Pancreas (tissue), 10 donors: ENCODE data around the gene ALKBH8. TPM values are rescaled to one million over a fixed set of nuclear protein-coding genes. Genes with fewer than 3 reads are reported as not detected.

Experiments
- ATAC-seq, 4 donors: fragments of 200-7000 bp; cut with Tn5 transposase; one replicate each; pipeline versions ENCODE4 v1.8.0 to v1.9.1; 2020; ENCODE audit warnings: mild to moderate bottlenecking in 4 of 4, moderate library complexity in 4 of 4
- DNase-seq, 6 donors: peaks; one replicate each; pipeline ENCODE4 v3.0.0-alpha.2; 2020
- FAIRE-seq: peaks from 2 replicates; lab custom pipeline; 2012; peaks lifted over from hg19 to GRCh38; lab: Jason Lieb, UNC
- H3K27ac ChIP-seq, 4 donors: fragments of 200-600 bp; sonication (generic); 1 replicate in 3 of 4; 2 replicates in 1 of 4; pipeline versions ENCODE4 v1.5.0 to v1.8.0; 2020
- H3K27me3 ChIP-seq, 4 donors: fragments of 200-600 bp; one replicate each; pipeline ENCODE4 v1.8.0; 2021
- H3K36me3 ChIP-seq, 3 donors: fragments of 200-600 bp; sonication (generic) in 1 of 3; one replicate each; pipeline versions ENCODE4 v1.5.0 to v1.8.0; 2020 to 2021
- H3K4me1 ChIP-seq, 3 donors: fragments of 200-600 bp; one replicate each; pipeline ENCODE4 v1.8.0; 2021
- H3K4me3 ChIP-seq, 4 donors: fragments of 200-600 bp; sonication (generic) in 2 of 4; one replicate each; pipeline versions ENCODE4 v1.5.0 to v1.8.0; 2020 to 2021
- H3K9me3 ChIP-seq, 4 donors: fragments of 200-600 bp; one replicate each; pipeline ENCODE4 v1.8.0; 2021
- CTCF ChIP-seq, 4 donors: fragments of 200-600 bp; sonication (generic) in 3 of 4; IDR thresholded peaks; one replicate each; pipeline versions ENCODE4 v1.5.0 to v1.8.0; 2021; ENCODE audit warnings: antibody characterized with exemption in 4 of 4
- WGBS, 2 donors: extraction: QIAGEN DNeasy Blood & Tissue Kit; methylation state at CpG; one replicate each; pipeline ENCODE4 v1.1.7; 2013; 5-methylcytosine and 5-hydroxymethylcytosine counted together
- intact Hi-C, 3 donors: fragments of 100-400 bp; cut with DNase I; formaldehyde crosslinking; loops; one replicate each; pipeline versions ENCODE4 v1.11.1 to v1.14.2; 2022
- polyA plus RNA-seq, 2 donors: library from polyadenylated mRNA; stranded (reverse); fragments of 200-250 nt; gene quantifications; one replicate each; pipeline ENCODE4 v1.2.3, GENCODE V29; 2013
- total RNA-seq, 6 donors: library from RNA; stranded (reverse); fragmentation: NEBNext Ultra II Directional in 4 of 6; extraction: Animal tissue kit (Norgen Biotek cat#: 25700) in 4 of 6; gene quantifications; one replicate each; pipeline versions ENCODE4 v1.2.1 to v1.2.4, GENCODE V29; 2021 to 2023
- donor health status: healthy with polysubstance abuse.
- donor health status: DM: no; HTN: no; CAD: no; lungs with moderate emphysema.
- donor health status: DM: no; HTN: no; CAD: no.
- donor health status: control.
- donor health status: control.
- donor health status: Bipolar disorder and iron deficiency.
- donor health status: DM: yes; HTN: yes; CAD: no.
- donor health status: DM: no; HTN: no; CAD: no.
- donor health status: DM: no; HTN: no; CAD: no.
- donor health status: DM: yes; HTN: yes; CAD: no.

Gene ALKBH8
- total and polyA plus RNA-seq, 8 donors, result 2.2 to 3.9 (median 3.0) TPM

GRCh38 chr11:107496011-107496410 lies 69.5 kb downstream of the ALKBH8 start:
- ATAC-seq (no peak), DNase-seq (no peak), FAIRE-seq (no peak)
- TF ChIP-seq CTCF (IDR thresholded peaks at IDR 0.05), result no peak
- no peaks in the 10 kb centered on the region for H3K4me1 ChIP-seq
- no peak overlapping the region for H3K4me3 ChIP-seq
- no peaks in the 10 kb centered on the region for H3K27me3 ChIP-seq
- H3K9me3 ChIP-seq, result no peaks in the 10 kb centered on the region
- WGBS, 2 donors, result 60 to 61% methylated on average over 4 of the region's 4 CpGs
- intact Hi-C loops, result no loop called here
- no peaks in the 10 kb centered on the region for H3K36me3 ChIP-seq
- H3K27ac ChIP-seq, result no peak overlapping the region

- ATAC-seq (no peak), DNase-seq (no peak), FAIRE-seq (no peak)
- H3K27me3 ChIP-seq, result no peaks in the 10 kb centered on the region
- no peaks in the 10 kb centered on the region for H3K36me3 ChIP-seq
- no peaks in the 10 kb centered on the region for H3K4me1 ChIP-seq
- intact Hi-C loops, result no loop called here
- no peak overlapping the region for H3K27ac ChIP-seq
- H3K9me3 ChIP-seq, result no peaks in the 10 kb centered on the region
- WGBS, 2 donors, result 39 to 51% methylated on average over 1 of the region's 1 CpG
- TF ChIP-seq CTCF (IDR thresholded peaks at IDR 0.05), result no peak
- no peak overlapping the region for H3K4me3 ChIP-seq
Observed at GRCh38 chr11:107494055-107494454, 71.5 kb downstream of the ALKBH8 start.

GRCh38 chr11:107493117-107493516 lies 72.4 kb downstream of the ALKBH8 start:
- no peak overlapping the region for H3K27ac ChIP-seq
- no peak overlapping the region for H3K4me3 ChIP-seq
- WGBS, 2 donors, result 81 to 93% methylated on average over 1 of the region's 1 CpG
- intact Hi-C loops, result no loop called here
- no peaks in the 10 kb centered on the region for H3K9me3 ChIP-seq
- H3K4me1 ChIP-seq, result no peaks in the 10 kb centered on the region
- no peak for DNase-seq
- H3K27me3 ChIP-seq, result no peaks in the 10 kb centered on the region
- no peaks in the 10 kb centered on the region for H3K36me3 ChIP-seq
- no peak for TF ChIP-seq CTCF (IDR thresholded peaks at IDR 0.05)
- no peak for ATAC-seq
- FAIRE-seq, result no peak

- 76 to 84% methylated on average over 2 of the region's 2 CpGs for WGBS, 2 donors
- intact Hi-C loops, result no loop called here
- no peaks in the 10 kb centered on the region for H3K9me3 ChIP-seq
Observed at GRCh38 chr11:107490836-107491235, 74.7 kb downstream of the ALKBH8 start.

More at GRCh38 chr11:107490836-107491235, 74.7 kb downstream of the ALKBH8 start:
- ATAC-seq, result no peak
- no peak for DNase-seq
- Histone ChIP-seq H3K27me3 (peaks cover 0 to 7% (median 0%) of the 10 kb centered on the region in 4 donors), H3K4me3 (no peak overlapping the region), H3K4me1 (no peaks in the 10 kb centered on the region), H3K36me3 (no peaks in the 10 kb centered on the region), H3K27ac (no peak overlapping the region)
- FAIRE-seq, result no peak
- no peak for TF ChIP-seq CTCF (IDR thresholded peaks at IDR 0.05)
